ENCODE results near the gene GRK5. TPM values are rescaled to one million over a fixed set of nuclear protein-coding genes. Genes with fewer than 3 reads are reported as not detected.

Gene GRK5
- total RNA-seq, 2 donors from 2014 or later = 3.4 to 4.9 TPM

GRCh38 chr10:119449760-119450461 is 242.5 kb downstream of the GRK5 start:
- Histone ChIP-seq H3K9me3 (no peaks in the 10 kb centered on the region), H3K4me3 (no peak overlapping the region), H3K36me3 (replicated peaks in 1 of 2; ENCODE audit: insufficient read depth in 1 of 2, low read depth in 2 of 2) (no peaks in the 10 kb centered on the region), H3K4me1 (no peaks in the 10 kb centered on the region), H3K27ac (peak overlapping the region in 2 of 4 donors; percentile 5 to 40), H3K27me3 (no peaks in the 10 kb centered on the region)
- intact Hi-C loops (cut with DNase I) = loop anchor here (5.0 kb wide), 1 partner anchor 253 kb away; no protein-coding TSS in a partner anchor
- TF ChIP-seq POLR2A (IDR thresholded peaks at IDR 0.05) = no peak
- TF ChIP-seq, protein P1, sequence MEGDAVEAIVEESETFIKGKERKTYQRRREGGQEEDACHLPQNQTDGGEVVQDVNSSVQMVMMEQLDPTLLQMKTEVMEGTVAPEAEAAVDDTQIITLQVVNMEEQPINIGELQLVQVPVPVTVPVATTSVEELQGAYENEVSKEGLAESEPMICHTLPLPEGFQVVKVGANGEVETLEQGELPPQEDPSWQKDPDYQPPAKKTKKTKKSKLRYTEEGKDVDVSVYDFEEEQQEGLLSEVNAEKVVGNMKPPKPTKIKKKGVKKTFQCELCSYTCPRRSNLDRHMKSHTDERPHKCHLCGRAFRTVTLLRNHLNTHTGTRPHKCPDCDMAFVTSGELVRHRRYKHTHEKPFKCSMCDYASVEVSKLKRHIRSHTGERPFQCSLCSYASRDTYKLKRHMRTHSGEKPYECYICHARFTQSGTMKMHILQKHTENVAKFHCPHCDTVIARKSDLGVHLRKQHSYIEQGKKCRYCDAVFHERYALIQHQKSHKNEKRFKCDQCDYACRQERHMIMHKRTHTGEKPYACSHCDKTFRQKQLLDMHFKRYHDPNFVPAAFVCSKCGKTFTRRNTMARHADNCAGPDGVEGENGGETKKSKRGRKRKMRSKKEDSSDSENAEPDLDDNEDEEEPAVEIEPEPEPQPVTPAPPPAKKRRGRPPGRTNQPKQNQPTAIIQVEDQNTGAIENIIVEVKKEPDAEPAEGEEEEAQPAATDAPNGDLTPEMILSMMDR (IDR thresholded peaks at IDR 0.05) = no peak
- ATAC-seq (no peak), DNase-seq (peak in 3 of 4 donors; percentile 29 to 53 (median 30))
- 79 to 81% methylated on average over 16 of the region's 16 CpGs for WGBS, 2 donors

- peak overlapping the region in 2 of 4 donors; percentile 5 to 40 for H3K27ac ChIP-seq
- WGBS, 2 donors = 72 to 74% methylated on average over 10 to 11 of the region's 16 CpGs
Observed at GRCh38 chr10:119450606-119451299, 243.4 kb downstream of the GRK5 start.

GRCh38 chr10:119451300-119451896 is 244.0 kb downstream of the GRK5 start:
- Histone ChIP-seq H3K4me1 (no peaks in the 10 kb centered on the region), H3K36me3 (replicated peaks in 1 of 2; ENCODE audit: insufficient read depth in 1 of 2, low read depth in 2 of 2) (no peaks in the 10 kb centered on the region), H3K4me3 (no peak overlapping the region), H3K27ac (no peak overlapping the region), H3K9me3 (no peaks in the 10 kb centered on the region), H3K27me3 (no peaks in the 10 kb centered on the region)
- TF ChIP-seq, protein P1 (IDR thresholded peaks at IDR 0.05) = no peak
- no peak for TF ChIP-seq POLR2A (IDR thresholded peaks at IDR 0.05)
- WGBS, 2 donors = 74 to 89% methylated on average over 4 to 12 of the region's 16 CpGs
- ATAC-seq (peak; percentile 21), DNase-seq (no peak)
- intact Hi-C loops (cut with DNase I) = no loop called here

More at GRCh38 chr10:119450606-119451299, 243.4 kb downstream of the GRK5 start:
- Histone ChIP-seq H3K9me3 (no peaks in the 10 kb centered on the region), H3K4me3 (no peak overlapping the region), H3K27me3 (no peaks in the 10 kb centered on the region), H3K4me1 (no peaks in the 10 kb centered on the region), H3K36me3 (replicated peaks in 1 of 2; ENCODE audit: insufficient read depth in 1 of 2, low read depth in 2 of 2) (no peaks in the 10 kb centered on the region)
- TF ChIP-seq POLR2A (IDR thresholded peaks at IDR 0.05) = no peak
- TF ChIP-seq, protein P1 (IDR thresholded peaks at IDR 0.05) = no peak
- DNase-seq (no peak), ATAC-seq (peak; percentile 30)
- intact Hi-C loops (cut with DNase I) = no loop called here

DNA sequence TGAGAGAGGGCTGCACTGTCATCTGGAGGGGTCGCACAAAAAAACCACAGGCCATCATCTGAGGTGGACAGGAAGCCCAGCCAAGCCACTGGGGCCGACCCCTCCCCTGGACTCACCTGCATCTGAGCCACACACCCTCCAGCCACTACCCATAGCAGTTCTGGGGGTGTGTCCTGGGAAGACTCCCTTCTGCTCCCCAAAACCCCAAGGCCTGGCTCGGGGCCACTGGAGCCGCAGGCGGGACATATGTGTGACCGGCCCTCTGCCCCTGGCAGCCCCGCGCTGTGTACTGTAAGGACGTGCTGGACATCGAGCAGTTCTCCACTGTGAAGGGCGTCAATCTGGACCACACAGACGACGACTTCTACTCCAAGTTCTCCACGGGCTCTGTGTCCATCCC is 245.0 kb downstream of the GRK5 start:
- Histone ChIP-seq H3K9me3 (no peaks in the 10 kb centered on the region), H3K36me3 (replicated peaks in 1 of 2; ENCODE audit: insufficient read depth in 1 of 2, low read depth in 2 of 2) (no peaks in the 10 kb centered on the region), H3K4me3 (no peak overlapping the region), H3K27me3 (no peaks in the 10 kb centered on the region), H3K27ac (no peak overlapping the region), H3K4me1 (no peaks in the 10 kb centered on the region)
- no peak for TF ChIP-seq POLR2A (IDR thresholded peaks at IDR 0.05)
- TF ChIP-seq, protein P1 (IDR thresholded peaks at IDR 0.05) = no peak
- intact Hi-C loops (cut with DNase I) = no loop called here
- DNase-seq = no peak
- ATAC-seq = no peak
- 89 to 94% methylated on average over 7 to 14 of the region's 14 CpGs for WGBS, 2 donors
